Transverse colon (tissue), 4 donors: Measurements from ENCODE around the gene CHCHD5. TPM values are rescaled to one million over a fixed set of nuclear protein-coding genes. Genes with fewer than 3 reads are reported as not detected.
A peak's percentile ranks its signal among the peaks of the same experiment; 100 is the strongest.
"Not testable (repeated sequence)": the region's sequence is repeated elsewhere in the genome, so short reads cannot be mapped to it uniquely, and the experiment has no call there.

Source experiments
- DNase-seq: peaks from one replicate; pipeline ENCODE4 v3.0.0-alpha.2; 2019
- H3K27ac ChIP-seq, 4 donors: fragments of 200-600 bp; sonication (generic); 2 replicates each; pipeline ENCODE4 v1.5.1; 2016 to 2018; ENCODE audit warnings: inconsistent platforms in 4 of 4
- H3K27me3 ChIP-seq: fragments of 200-600 bp; sonication (generic); 2 replicates; pipeline ENCODE4 v1.5.1; 2017; ENCODE audit warnings: inconsistent platforms
- H3K36me3 ChIP-seq, 4 donors: fragments of 200-600 bp; sonication (generic); 2 replicates each; pipeline ENCODE4 v1.5.1; 2017 to 2019; ENCODE audit warnings: inconsistent platforms in 4 of 4
- H3K4me1 ChIP-seq, 4 donors: fragments of 200-600 bp; sonication (generic); 2 replicates each; pipeline ENCODE4 v1.5.1; 2017 to 2020; ENCODE audit warnings: inconsistent platforms in 4 of 4
- H3K4me3 ChIP-seq, 4 donors: fragments of 200-600 bp; sonication (generic); 1 replicate in 1 of 4; 2 replicates in 3 of 4; pipeline versions ENCODE4 v1.5.1 to v1.6.1; 2017 to 2019; ENCODE audit warnings: inconsistent platforms in 4 of 4
- H3K9me3 ChIP-seq, 2 donors: fragments of 200-600 bp; sonication (generic); 2 replicates each; pipeline ENCODE4 v1.5.1; 2017 to 2019; ENCODE audit warnings: inconsistent platforms in 2 of 2
- EP300 ChIP-seq: sonication (generic); formaldehyde crosslinking; IDR thresholded peaks from one replicate; pipeline ENCODE4 v1.6.1; 2017; ENCODE audit warnings: antibody characterized with exemption, low read depth
- POLR2A ChIP-seq: fragments of 450-650 bp; IDR thresholded peaks from one replicate; pipeline ENCODE4 v1.6.1; 2016; ENCODE audit warnings: antibody characterized with exemption, mild to moderate bottlenecking, moderate library complexity
- POLR2AphosphoS5 ChIP-seq, 3 donors: sonication (generic); formaldehyde crosslinking; IDR thresholded peaks; one replicate each; pipeline ENCODE4 v1.6.1; 2016; ENCODE audit warnings: antibody characterized with exemption in 3 of 3
- WGBS, 2 donors: methylation state at CpG; one replicate each; pipeline ENCODE4 v1.1.5; 2018; ENCODE audit warnings: low coverage in 1 of 2; 5-methylcytosine and 5-hydroxymethylcytosine counted together
- in situ Hi-C, 4 donors: fragments of 200-750 bp; cut with MboI; loops; one replicate each; pipeline versions ENCODE4 v1.15.0 to v1.15.1; 2017; ENCODE audit warnings: low sequenced_read_pairs in 3 of 4, low pct_ligation_motif_present in 1 of 4, low pct_unique_long_range_greater_than_20kb in 1 of 4
- intact Hi-C: fragments of 100-400 bp; cut with DNase I; formaldehyde crosslinking; loops from one replicate; pipeline ENCODE4 v1.15.1; 2023; ENCODE audit warnings: low total_unique reads
- total RNA-seq, 4 donors: library from RNA; depleted of rRNA; stranded (reverse); fragments of >200 nt; gene quantifications; one replicate each; pipeline ENCODE4 v1.1.0, GENCODE V29; 2016
- TF ChIP-seq, protein P1 (sequence below), 5 experiments: fragments of 200-600 bp in 3 of 5; fragments of 450-650 bp in 2 of 5; sonication (generic) in 3 of 5; IDR thresholded peaks; 1 replicate in 2 of 5; 2 replicates in 3 of 5; pipeline ENCODE4 v1.5.1; 2016 to 2017; ENCODE audit warnings: antibody characterized with exemption in 5 of 5, inconsistent platforms in 3 of 5, mild to moderate bottlenecking in 2 of 5, moderate library complexity in 1 of 5

CHCHD5 gene
- total RNA-seq, 4 donors from 2014 or later, result 11.1 to 23.0 (median 17.1) TPM

DNA sequence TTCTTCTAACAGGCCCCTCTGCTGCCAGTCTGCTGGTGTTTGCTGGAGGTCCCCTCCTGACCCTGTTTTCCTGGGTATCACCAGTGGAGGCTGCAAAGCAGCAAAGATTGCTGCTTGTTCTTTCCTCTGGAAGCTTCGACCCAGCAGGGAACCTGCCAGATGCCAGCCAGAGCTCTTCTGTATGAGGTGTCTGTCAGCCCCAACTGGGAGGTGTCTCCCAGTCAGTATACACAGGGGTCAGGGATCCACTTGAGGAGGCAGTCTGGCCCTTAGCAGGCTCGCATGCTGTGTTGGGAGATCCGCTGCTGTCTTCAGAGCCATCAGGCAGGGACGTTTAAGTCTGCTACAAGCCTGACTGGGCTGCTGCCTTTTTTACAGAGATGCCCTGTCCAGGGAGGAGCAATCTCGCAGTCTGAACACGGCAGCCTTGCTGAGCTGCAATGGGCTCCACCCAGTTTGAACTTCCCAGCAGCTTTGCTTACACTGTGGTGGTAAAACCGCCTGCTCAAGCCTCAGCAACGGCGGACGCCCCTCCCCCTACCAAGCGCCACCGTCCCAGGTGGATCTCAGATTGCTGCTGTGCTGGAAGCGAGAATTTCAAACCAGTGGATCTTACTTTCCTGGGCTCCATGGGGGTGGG is 29.9 kb downstream of the CHCHD5 start:
- H3K9me3 ChIP-seq, result no peaks in the 10 kb centered on the region
- no peaks in the 10 kb centered on the region for H3K4me1 ChIP-seq
- intact Hi-C loops (no loop called here), in situ Hi-C loops (loop anchor here in 3 of 4 donors (25.0 kb wide), 3 partner anchors 123 to 348 kb away; no protein-coding TSS in a partner anchor)
- peak; percentile 36 for DNase-seq
- no peak overlapping the region for H3K4me3 ChIP-seq
- no peaks in the 10 kb centered on the region for H3K36me3 ChIP-seq
- H3K27ac ChIP-seq, result no peak overlapping the region
- 60% methylated on average over 13 of the region's 13 CpGs; no CpG with 5 or more reads in 1 of the 2 donors for WGBS, 2 donors
- no peak for TF ChIP-seq POLR2AphosphoS5 (IDR thresholded peaks at IDR 0.05)
- TF ChIP-seq, protein P1, sequence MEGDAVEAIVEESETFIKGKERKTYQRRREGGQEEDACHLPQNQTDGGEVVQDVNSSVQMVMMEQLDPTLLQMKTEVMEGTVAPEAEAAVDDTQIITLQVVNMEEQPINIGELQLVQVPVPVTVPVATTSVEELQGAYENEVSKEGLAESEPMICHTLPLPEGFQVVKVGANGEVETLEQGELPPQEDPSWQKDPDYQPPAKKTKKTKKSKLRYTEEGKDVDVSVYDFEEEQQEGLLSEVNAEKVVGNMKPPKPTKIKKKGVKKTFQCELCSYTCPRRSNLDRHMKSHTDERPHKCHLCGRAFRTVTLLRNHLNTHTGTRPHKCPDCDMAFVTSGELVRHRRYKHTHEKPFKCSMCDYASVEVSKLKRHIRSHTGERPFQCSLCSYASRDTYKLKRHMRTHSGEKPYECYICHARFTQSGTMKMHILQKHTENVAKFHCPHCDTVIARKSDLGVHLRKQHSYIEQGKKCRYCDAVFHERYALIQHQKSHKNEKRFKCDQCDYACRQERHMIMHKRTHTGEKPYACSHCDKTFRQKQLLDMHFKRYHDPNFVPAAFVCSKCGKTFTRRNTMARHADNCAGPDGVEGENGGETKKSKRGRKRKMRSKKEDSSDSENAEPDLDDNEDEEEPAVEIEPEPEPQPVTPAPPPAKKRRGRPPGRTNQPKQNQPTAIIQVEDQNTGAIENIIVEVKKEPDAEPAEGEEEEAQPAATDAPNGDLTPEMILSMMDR (IDR thresholded peaks at IDR 0.05), result no peak
- no peak for TF ChIP-seq POLR2A
- TF ChIP-seq EP300, result no peak
- H3K27me3 ChIP-seq, result no peaks in the 10 kb centered on the region

- no peak for TF ChIP-seq POLR2AphosphoS5 (IDR thresholded peaks at IDR 0.05)
- no peak for TF ChIP-seq EP300
- no peak for TF ChIP-seq POLR2A
- TF ChIP-seq, protein P1 (IDR thresholded peaks at IDR 0.05), result no peak
- H3K9me3 ChIP-seq, result no peaks in the 10 kb centered on the region
- H3K27me3 ChIP-seq, result no peaks in the 10 kb centered on the region
- no peak overlapping the region for H3K4me3 ChIP-seq
- intact Hi-C loops, result no loop called here
- DNase-seq, result no peak
- H3K27ac ChIP-seq, result no peak overlapping the region
- H3K36me3 ChIP-seq, result no peaks in the 10 kb centered on the region
- in situ Hi-C loops, result loop anchor here in 3 of 4 donors (25.0 kb wide), 3 partner anchors 122 to 347 kb away; no protein-coding TSS in a partner anchor
- WGBS, 2 donors, result 95 to 100% methylated on average over 2 to 8 of the region's 8 CpGs
- H3K4me1 ChIP-seq, result no peaks in the 10 kb centered on the region
Observed at GRCh38 chr2:112615051-112615450, 30.6 kb downstream of the CHCHD5 start.

- H3K4me1 ChIP-seq, intact Hi-C loops, H3K4me3 ChIP-seq, H3K27me3 ChIP-seq, DNase-seq, H3K27ac ChIP-seq, H3K9me3 ChIP-seq, H3K36me3 ChIP-seq: not testable (repeated sequence)
- 93% methylated on average over 2 of the region's 2 CpGs; no CpG with 5 or more reads in 1 of the 2 donors for WGBS, 2 donors
- in situ Hi-C loops, result loop anchor here in 3 of 4 donors (25.0 kb wide), 3 partner anchors 122 to 347 kb away; no protein-coding TSS in a partner anchor
Observed at GRCh38 chr2:112615798-112616197, 31.4 kb downstream of the CHCHD5 start.

DNA sequence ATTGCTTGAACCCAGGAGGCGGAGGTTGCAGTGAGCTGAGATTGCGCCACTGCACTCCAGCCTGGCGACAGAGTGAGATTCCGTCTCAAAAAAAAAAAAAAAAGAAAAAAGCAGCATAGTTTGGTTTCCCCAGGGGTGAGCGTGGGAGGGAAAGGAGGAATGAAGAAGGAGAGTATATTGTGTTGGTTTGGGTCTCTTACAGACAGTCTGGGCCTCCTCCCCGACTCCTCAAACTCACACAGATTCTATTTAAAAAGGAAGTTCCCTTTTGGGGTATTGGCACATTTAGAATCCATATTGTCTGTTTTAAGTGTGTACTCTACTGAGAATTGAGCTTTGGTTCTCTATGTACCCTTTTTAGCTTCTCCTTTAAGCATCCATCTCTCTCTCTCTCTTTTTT is 34.0 kb downstream of the CHCHD5 start:
- DNase-seq, result no peak
- Histone ChIP-seq H3K27me3 (no peaks in the 10 kb centered on the region), H3K9me3 (no peaks in the 10 kb centered on the region), H3K4me3 (no peak overlapping the region), H3K36me3 (no peaks in the 10 kb centered on the region), H3K27ac (no peak overlapping the region), H3K4me1 (no peaks in the 10 kb centered on the region)
- WGBS, 2 donors, result 88 to 94% methylated on average over 2 to 6 of the region's 6 CpGs
- in situ Hi-C loops (loop anchor here in 3 of 4 donors (25.0 kb wide), 3 partner anchors 119 to 344 kb away; no protein-coding TSS in a partner anchor), intact Hi-C loops (no loop called here)
- no peak for TF ChIP-seq POLR2AphosphoS5 (IDR thresholded peaks at IDR 0.05)
- TF ChIP-seq, protein P1 (IDR thresholded peaks at IDR 0.05), result no peak
